ENCODE results near the gene SPATA21.
"Not testable (repeated sequence)": the region's sequence is repeated elsewhere in the genome, so short reads cannot be mapped to it uniquely, and the experiment has no call there.

The SPATA21 gene

DNA sequence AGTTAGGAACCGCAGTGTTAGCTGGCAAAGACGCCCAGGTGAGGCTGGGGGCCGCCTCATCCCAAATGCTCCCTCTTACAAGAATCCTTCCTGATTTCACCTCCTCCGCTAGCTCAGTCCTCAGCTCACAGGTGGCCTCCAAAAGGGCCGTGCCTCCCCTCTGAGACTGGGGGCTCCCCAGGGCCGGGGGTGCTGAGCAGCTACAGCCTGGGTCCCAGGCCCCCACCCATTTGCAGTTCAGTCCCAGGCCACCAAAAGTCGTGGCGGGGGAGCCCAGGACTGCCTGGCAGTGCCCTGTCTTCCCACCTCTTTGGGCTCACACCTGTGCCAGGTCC lies 47.2 kb upstream of the SPATA21 start:
- Histone ChIP-seq H3K27me3 (ENCODE audit: insufficient read depth, low read length, poor library complexity) (no peaks in the 10 kb centered on the region), H3K4me2 (ENCODE audit: insufficient read depth, low read length) (no peak overlapping the region), H3K9ac (ENCODE audit: low read depth, low read length) (no peak overlapping the region), H3K79me2 (ENCODE audit: insufficient read depth, low read length) (no peaks in the 10 kb centered on the region), H4K20me1 (ENCODE audit: insufficient read depth, low read length) (no peaks in the 10 kb centered on the region), H3K9me3 (ENCODE audit: insufficient read depth, low read length, severe bottlenecking) (no peaks in the 10 kb centered on the region), H3K27ac (ENCODE audit: low read length) (no peak overlapping the region), H3K36me3 (ENCODE audit: insufficient read depth, low read length) (peaks cover 33% of the 10 kb centered on the region), H3K4me3 (ENCODE audit: low read depth in 1 of 2, low read length in 2 of 2) (no peak overlapping the region), H3K4me1 (ENCODE audit: insufficient read depth, low read length) (no peaks in the 10 kb centered on the region), H2AFZ (ENCODE audit: low read depth, low read length) (no peak overlapping the region)
- ATAC-seq (ENCODE audit: insufficient read depth, low read depth) (no peak), DNase-seq (no peak)
- TF ChIP-seq, protein P1, sequence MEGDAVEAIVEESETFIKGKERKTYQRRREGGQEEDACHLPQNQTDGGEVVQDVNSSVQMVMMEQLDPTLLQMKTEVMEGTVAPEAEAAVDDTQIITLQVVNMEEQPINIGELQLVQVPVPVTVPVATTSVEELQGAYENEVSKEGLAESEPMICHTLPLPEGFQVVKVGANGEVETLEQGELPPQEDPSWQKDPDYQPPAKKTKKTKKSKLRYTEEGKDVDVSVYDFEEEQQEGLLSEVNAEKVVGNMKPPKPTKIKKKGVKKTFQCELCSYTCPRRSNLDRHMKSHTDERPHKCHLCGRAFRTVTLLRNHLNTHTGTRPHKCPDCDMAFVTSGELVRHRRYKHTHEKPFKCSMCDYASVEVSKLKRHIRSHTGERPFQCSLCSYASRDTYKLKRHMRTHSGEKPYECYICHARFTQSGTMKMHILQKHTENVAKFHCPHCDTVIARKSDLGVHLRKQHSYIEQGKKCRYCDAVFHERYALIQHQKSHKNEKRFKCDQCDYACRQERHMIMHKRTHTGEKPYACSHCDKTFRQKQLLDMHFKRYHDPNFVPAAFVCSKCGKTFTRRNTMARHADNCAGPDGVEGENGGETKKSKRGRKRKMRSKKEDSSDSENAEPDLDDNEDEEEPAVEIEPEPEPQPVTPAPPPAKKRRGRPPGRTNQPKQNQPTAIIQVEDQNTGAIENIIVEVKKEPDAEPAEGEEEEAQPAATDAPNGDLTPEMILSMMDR (IDR thresholded peaks at IDR 0.05; ENCODE audit: borderline replicate concordance, extremely low read depth, low read length, poor library complexity, severe bottlenecking): no peak
- TF ChIP-seq EZH2 (IDR thresholded peaks at IDR 0.05; ENCODE audit: borderline replicate concordance, low read depth, low read length, severe bottlenecking): no peak

DNA sequence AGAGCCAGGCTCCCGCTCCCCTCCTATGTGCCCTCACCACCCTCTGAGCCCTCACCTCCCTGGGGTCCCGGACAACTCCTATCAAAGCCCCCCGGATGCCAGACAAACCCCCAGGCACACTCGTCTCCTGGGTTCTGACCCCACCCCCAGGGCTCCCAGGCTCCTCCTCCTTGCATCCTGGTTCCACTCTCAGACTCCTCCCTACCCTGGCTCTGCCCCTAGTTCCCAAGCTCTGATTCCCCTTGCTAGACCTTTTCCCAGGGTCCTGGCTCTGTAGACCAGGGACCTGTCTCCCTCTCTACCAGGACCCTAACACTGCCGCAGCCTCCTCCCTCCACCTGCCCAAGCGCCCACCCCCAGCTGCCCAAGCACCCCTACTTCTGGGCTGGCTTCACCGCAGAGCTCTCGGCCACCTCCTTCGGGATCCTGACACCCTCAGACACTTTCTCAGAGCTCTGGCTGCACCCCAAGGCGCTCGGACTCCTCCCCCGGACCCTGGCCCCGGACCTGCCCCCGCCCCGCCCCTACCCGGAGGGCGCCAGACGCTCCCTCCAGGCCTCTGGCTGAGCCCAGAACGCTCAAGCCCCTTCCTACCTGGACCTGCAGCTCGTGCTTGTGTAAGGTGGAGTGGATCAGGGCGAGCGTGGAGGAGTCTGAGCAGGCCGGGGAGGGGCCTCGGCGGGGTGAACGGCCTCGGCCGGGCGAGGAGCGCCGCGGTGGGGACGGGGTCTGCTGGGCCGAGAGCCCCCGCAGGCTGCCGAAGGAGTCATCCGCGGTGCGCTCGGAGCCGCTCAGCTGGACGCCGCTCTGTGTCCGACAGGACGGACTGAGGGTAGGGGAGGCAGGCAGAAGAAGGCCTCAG lies 46.6 kb upstream of the SPATA21 start:
- ATAC-seq (ENCODE audit: insufficient read depth, low read depth); H3K4me3 ChIP-seq (ENCODE audit: low read depth in 1 of 2, low read length in 2 of 2); H3K9ac ChIP-seq (ENCODE audit: low read depth, low read length); H3K4me1 ChIP-seq (ENCODE audit: insufficient read depth, low read length); H3K79me2 ChIP-seq (ENCODE audit: insufficient read depth, low read length); H4K20me1 ChIP-seq (ENCODE audit: insufficient read depth, low read length); H2AFZ ChIP-seq (ENCODE audit: low read depth, low read length); H3K4me2 ChIP-seq (ENCODE audit: insufficient read depth, low read length); DNase-seq; H3K27me3 ChIP-seq (ENCODE audit: insufficient read depth, low read length, poor library complexity); H3K27ac ChIP-seq (ENCODE audit: low read length); H3K9me3 ChIP-seq (ENCODE audit: insufficient read depth, low read length, severe bottlenecking): not testable (repeated sequence)
- peaks cover 30% of the 10 kb centered on the region for H3K36me3 ChIP-seq (ENCODE audit: insufficient read depth, low read length)

DNA sequence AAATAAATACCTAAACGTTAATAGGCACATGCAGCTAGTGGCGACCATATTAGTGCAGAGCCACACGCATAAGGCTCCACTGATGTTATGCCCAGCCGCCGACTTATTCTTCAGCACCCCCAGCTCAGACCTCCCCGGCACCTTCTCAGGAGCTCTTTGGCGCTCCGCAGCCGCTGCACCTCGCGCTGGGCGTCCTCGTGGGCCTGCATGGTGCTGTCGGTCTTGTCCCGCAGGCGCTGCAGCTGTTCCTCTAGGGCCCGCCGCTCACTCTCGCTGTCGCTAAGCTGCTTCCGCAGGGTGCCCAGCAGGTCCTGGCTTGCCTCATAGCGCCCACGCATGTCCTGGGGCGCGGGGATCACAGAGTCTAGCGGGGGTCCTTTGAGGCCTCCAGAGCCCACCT lies 45.9 kb upstream of the SPATA21 start:
- peak; percentile 27; the same call in 1 of the 3 replicates for ATAC-seq (ENCODE audit: insufficient read depth, low read depth)
- H2AFZ ChIP-seq (ENCODE audit: low read depth, low read length); H3K9me3 ChIP-seq (ENCODE audit: insufficient read depth, low read length, severe bottlenecking); H3K27ac ChIP-seq (ENCODE audit: low read length); H3K9ac ChIP-seq (ENCODE audit: low read depth, low read length); H3K4me2 ChIP-seq (ENCODE audit: insufficient read depth, low read length); DNase-seq; H3K27me3 ChIP-seq (ENCODE audit: insufficient read depth, low read length, poor library complexity); H3K4me3 ChIP-seq (ENCODE audit: low read depth in 1 of 2, low read length in 2 of 2); H3K4me1 ChIP-seq (ENCODE audit: insufficient read depth, low read length); H4K20me1 ChIP-seq (ENCODE audit: insufficient read depth, low read length); H3K79me2 ChIP-seq (ENCODE audit: insufficient read depth, low read length): not testable (repeated sequence)
- H3K36me3 ChIP-seq (ENCODE audit: insufficient read depth, low read length): peaks cover 37% of the 10 kb centered on the region

DNA sequence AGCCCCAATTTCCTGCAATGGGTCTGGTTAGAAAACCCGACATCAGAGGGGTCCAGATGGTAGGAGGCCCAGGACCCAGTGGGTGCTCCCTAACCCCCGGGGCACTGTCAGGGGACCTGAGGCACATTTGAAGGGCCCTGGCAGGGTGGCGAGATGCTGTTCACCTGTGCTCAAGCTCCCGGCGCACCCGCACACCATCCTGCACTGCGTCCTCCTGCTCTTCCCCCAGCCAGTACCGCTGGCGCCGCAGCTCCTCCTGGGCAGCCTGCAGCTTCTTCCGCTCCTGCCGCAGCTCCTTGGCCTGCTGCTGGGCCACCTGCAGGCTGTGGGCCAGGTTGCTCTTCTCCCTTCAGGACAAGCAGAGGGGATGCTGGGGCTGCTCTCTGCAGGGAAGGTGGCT lies 40.9 kb upstream of the SPATA21 start:
- Histone ChIP-seq H3K27me3 (ENCODE audit: insufficient read depth, low read length, poor library complexity) (no peaks in the 10 kb centered on the region), H3K79me2 (ENCODE audit: insufficient read depth, low read length) (no peaks in the 10 kb centered on the region), H3K36me3 (ENCODE audit: insufficient read depth, low read length) (peaks cover 44% of the 10 kb centered on the region), H3K9ac (ENCODE audit: low read depth, low read length) (no peak overlapping the region), H3K27ac (ENCODE audit: low read length) (no peak overlapping the region), H3K4me3 (ENCODE audit: low read depth in 1 of 2, low read length in 2 of 2) (no peak overlapping the region), H3K4me2 (ENCODE audit: insufficient read depth, low read length) (no peak overlapping the region), H4K20me1 (ENCODE audit: insufficient read depth, low read length) (no peaks in the 10 kb centered on the region), H3K4me1 (ENCODE audit: insufficient read depth, low read length) (no peaks in the 10 kb centered on the region), H2AFZ (ENCODE audit: low read depth, low read length) (no peak overlapping the region), H3K9me3 (ENCODE audit: insufficient read depth, low read length, severe bottlenecking) (no peaks in the 10 kb centered on the region)
- DNase-seq (no peak), ATAC-seq (ENCODE audit: insufficient read depth, low read depth) (no peak)
- no peak for TF ChIP-seq EZH2 (IDR thresholded peaks at IDR 0.05; ENCODE audit: borderline replicate concordance, low read depth, low read length, severe bottlenecking)
- TF ChIP-seq, protein P1 (IDR thresholded peaks at IDR 0.05; ENCODE audit: borderline replicate concordance, extremely low read depth, low read length, poor library complexity, severe bottlenecking): no peak

DNA sequence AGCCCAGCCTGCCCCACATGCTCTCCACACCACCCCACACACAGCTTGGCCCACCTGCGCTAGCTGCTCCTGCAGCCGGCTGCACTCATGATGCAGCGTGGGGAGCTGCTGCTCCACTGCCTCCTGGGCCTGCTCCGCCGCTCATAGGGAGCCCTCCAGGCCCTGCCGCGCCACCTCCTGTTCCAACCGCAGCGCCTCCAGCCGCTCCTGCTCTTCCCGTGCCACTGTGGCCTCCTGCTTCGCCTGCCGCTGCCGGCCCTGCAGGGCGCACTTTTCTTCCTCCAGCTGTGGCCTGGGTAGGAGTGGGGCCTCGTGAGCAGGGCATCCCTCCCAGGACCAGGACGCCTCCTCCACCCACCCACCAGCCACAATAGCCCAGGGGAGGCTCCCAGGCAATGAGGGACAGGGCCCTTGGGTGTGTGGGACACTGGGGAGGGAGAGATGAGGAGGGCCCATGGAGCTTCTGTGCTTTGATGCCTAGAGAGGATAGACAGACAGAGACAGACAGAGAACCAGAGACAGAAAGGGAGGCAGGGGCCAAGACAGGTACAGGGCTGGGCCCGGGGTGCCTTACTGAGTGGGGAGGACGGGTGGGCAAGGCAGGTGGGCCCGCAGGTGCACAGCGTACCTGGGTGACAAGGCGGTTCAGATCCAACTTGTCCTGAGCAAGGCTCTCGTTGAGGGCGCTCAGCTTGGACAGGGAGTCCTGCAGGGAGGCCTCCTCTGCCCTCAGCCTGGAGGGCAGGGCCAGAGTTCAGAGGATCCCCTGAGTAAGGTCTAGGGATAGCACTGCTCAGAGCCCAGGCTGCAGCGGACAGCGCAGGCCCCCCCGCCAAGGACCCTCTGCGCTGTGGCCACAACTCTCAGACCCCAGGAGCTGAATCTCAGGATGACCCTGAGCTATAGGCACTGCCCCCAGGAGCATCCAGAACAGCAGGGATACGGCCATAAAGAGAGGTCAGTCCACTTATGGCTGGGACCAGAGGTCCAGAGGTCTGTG lies 38.8 kb upstream of the SPATA21 start:
- not testable (repeated sequence) for H3K9me3 ChIP-seq (ENCODE audit: insufficient read depth, low read length, severe bottlenecking); H3K4me3 ChIP-seq (ENCODE audit: low read depth in 1 of 2, low read length in 2 of 2); H3K27me3 ChIP-seq (ENCODE audit: insufficient read depth, low read length, poor library complexity); H2AFZ ChIP-seq (ENCODE audit: low read depth, low read length); H3K9ac ChIP-seq (ENCODE audit: low read depth, low read length); DNase-seq; H4K20me1 ChIP-seq (ENCODE audit: insufficient read depth, low read length); H3K27ac ChIP-seq (ENCODE audit: low read length); H3K4me2 ChIP-seq (ENCODE audit: insufficient read depth, low read length); ATAC-seq (ENCODE audit: insufficient read depth, low read depth); H3K4me1 ChIP-seq (ENCODE audit: insufficient read depth, low read length); H3K79me2 ChIP-seq (ENCODE audit: insufficient read depth, low read length)
- H3K36me3 ChIP-seq (ENCODE audit: insufficient read depth, low read length): peaks cover 43% of the 10 kb centered on the region

Data from DND-41 (cell line).